NCI-H2196 (cell line): ENCODE measurements around the gene NANOS3.
"Not testable (repeated sequence)": the region's sequence is repeated elsewhere in the genome, so short reads cannot be mapped to it uniquely, and the experiment has no call there.

Source experiments
- DNase-seq: peaks from one replicate; lab custom pipeline; 2025; ENCODE audit not compliant: unreplicated experiment; lab: John Stamatoyannopoulos, UW

Gene NANOS3

DNA sequence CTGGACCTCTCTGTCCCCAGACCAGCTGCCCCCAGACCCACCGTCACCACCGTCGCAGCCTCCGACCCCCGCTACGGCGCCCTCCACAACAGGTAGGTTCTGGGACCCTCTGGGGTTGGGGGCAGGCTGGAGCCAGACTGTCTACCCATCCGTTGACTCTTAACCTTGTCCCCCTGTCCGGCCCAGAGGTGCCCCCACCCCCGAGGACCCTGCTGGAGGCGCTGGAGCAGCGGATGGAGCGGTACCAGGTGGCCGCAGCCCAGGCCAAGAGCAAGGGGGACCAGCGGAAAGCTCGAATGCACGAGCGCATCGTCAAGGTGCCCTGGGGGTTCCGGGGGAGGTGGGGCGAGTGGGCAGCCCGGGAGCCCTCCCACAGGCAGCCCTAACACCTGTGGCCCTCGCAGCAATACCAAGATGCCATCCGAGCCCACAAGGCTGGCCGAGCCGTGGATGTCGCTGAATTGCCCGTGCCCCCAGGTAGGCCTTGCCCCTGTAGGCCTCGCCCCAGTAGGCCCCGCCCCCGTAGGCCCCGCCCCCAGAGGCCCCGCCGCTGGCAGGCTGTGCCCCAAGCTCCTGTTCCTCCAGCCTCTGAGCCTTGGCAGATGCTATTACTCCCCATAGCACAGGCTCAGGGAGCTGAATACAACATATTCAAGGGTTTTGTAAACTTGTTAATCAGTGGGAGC lies 41.9 kb downstream of the NANOS3 start:
- no peak for DNase-seq

GRCh38 chr19:13920524-13920923 lies 43.6 kb downstream of the NANOS3 start:
- no peak for DNase-seq

- peak; percentile 57 for DNase-seq
Measured at GRCh38 chr19:13920940-13921747, 44.2 kb downstream of the NANOS3 start.

GRCh38 chr19:13922118-13922517 lies 45.2 kb downstream of the NANOS3 start:
- DNase-seq, result not testable (repeated sequence)

DNA sequence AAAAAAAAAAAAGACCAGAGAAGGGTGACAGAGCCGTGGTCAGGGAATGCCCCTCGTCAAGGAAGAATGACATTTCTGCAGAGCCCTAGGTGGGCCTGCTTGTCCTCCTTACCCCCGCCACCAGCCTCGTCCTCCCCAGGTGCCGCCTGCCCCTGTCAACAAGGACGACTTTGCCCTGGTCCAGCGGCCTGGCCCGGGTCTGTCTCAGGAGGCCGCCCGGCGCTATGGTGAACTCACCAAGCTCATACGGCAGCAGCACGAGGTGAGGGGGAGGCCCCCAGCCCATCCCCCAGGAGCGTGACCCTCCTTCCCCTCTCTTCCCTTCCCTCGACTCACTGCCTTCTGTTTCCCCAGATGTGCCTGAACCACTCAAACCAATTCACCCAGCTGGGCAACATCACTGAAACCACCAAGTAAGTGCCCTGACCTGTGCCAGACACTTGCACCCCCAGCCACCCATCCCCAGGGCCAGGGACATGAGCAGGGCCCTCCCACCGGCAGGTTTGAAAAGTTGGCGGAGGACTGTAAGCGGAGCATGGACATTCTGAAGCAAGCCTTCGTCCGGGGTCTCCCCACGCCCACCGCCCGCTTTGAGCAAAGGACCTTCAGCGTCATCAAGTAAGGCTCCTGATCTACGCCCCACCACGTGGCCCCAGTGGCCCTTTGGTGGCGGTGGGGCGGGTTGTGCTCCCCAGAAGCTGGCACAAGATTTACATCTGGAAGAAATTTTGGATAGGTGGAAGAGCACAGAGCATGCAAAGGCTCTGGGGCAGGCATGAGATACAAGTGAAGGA lies 46.5 kb downstream of the NANOS3 start:
- DNase-seq, result no peak

DNA sequence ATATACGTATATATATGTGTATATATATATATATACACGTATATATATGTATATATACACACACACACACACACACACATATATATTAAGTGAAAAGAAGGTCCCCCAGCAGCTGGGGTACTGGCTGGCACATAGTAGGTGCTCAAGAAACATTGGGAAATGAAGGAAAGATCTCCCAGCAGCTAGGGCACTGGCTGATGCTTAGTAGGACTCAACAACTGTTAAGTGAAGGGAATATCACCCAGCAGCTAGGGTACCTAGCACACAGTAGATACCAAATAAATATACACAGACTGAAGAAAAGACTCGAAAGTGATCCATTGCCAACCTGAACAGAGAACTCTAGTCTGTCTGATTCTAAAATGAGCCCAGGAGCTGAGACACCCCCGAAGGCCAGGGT lies 49.1 kb downstream of the NANOS3 start:
- DNase-seq, result no peak

DNA sequence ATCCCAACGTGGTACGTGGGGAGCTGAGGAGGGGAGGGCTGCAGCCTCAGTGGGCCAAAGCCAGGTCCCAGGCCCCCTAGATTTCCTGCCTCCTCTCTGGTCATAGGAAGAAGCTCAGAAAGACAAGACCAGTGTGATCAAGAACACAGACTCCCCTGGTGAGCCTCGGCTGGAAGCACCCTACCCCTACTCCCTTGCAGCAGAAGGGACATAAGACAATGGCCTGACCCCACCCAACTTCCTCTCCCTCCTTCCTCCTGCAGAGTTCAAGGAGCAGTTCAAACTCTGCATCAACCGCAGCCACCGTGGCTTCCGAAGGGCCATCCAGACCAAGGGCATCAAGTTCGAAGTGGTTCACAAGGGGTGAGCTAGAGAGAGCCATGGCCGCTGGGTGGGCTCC lies 49.8 kb downstream of the NANOS3 start:
- DNase-seq, result no peak

GRCh38 chr19:13929340-13929739 lies 52.4 kb downstream of the NANOS3 start:
- DNase-seq, result no peak

DNA sequence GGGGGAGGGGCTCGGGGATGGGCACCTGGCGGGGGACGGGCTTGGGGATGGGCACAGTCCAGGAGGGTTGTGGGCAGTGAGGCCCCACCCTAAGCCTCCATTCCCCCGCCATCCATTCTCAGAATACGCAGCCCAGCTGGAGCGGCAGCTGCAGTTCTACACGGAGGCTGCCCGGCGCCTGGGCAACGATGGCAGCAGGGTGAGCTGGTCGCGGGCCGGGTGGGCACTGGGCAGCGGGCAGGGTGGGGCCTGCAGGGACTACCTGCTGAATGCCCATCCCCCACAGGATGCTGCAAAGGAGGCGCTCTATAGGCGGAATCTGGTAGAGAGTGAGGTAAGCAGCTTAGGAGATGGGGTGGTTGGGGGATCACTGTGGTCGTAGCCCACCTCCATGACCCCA lies 53.0 kb downstream of the NANOS3 start:
- no peak for DNase-seq
